Astrocyte of the spinal cord (primary cell): ENCODE data around the gene RANBP10.

ENCODE experiments used
- DNase-seq: peaks from one replicate; pipeline ENCODE4 v3.0.0; 2011; ENCODE audit warnings: low read depth, low spot score
- H3K4me3 ChIP-seq: 2 replicates; pipeline ENCODE4 v1.5.1; 2011; ENCODE audit warnings: low read depth, mild to moderate bottlenecking, low read length, moderate library complexity
- in situ Hi-C: cut with HindIII; loops from 2 replicates; pipeline ENCODE4 v1.10.0; 2017; ENCODE audit warnings: low sequenced_read_pairs
- TF ChIP-seq, protein P1 (sequence below): IDR thresholded peaks from 2 replicates; pipeline ENCODE4 v1.5.1; 2012; ENCODE audit warnings: low read depth, mild to moderate bottlenecking, low read length, inconsistent platforms

Gene RANBP10

DNA sequence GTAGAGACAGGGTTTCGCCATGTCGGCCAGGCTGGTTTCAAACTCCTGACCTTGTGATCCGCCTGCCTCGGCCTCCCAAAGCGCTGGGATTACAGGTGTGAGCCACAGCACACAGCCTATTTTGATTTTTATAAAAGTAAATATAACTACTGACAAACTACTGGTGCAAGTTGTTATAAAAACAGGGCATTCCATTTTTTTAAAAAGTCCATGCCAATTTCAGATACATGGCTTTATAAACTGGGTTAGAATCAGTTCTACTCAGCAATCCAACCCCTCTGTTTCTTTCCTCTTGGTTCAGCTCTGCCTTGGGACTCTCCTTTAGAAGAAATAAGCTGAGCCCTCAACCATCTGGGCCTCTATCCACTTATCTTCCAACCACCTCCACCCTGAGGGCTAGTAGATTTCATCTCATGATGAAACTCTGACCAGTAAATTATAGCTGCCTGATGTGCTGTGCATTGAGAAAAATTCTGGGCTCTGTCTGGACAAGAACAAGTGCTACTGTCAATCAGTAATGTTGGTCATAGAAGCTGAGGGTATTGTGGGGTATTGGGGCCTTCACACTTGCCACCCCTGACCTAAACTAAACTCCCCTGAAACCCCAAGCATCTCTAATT, 10.2 kb downstream of the RANBP10 start:
- no peak for DNase-seq
- in situ Hi-C loops: no loop called here
- TF ChIP-seq, protein P1, sequence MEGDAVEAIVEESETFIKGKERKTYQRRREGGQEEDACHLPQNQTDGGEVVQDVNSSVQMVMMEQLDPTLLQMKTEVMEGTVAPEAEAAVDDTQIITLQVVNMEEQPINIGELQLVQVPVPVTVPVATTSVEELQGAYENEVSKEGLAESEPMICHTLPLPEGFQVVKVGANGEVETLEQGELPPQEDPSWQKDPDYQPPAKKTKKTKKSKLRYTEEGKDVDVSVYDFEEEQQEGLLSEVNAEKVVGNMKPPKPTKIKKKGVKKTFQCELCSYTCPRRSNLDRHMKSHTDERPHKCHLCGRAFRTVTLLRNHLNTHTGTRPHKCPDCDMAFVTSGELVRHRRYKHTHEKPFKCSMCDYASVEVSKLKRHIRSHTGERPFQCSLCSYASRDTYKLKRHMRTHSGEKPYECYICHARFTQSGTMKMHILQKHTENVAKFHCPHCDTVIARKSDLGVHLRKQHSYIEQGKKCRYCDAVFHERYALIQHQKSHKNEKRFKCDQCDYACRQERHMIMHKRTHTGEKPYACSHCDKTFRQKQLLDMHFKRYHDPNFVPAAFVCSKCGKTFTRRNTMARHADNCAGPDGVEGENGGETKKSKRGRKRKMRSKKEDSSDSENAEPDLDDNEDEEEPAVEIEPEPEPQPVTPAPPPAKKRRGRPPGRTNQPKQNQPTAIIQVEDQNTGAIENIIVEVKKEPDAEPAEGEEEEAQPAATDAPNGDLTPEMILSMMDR: no peak
- H3K4me3 ChIP-seq: no peak overlapping the region

DNA sequence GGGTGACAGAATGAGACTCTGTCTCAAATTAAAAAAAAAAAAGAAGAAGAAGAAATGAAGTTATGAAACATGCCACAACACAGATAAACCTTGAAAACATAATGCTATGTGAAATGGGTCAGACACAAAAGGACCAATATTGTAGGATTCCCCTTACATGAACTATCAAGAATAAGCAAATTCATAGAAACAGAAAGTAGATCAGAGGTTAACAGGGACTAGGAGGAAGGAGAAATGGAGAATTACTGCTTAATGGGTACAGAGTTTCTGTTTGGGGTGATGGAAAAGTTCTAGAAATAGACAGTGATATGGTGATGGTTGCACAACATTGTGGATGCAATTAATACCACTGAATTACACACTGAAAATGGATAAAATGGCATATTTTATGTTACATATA, 16.3 kb downstream of the RANBP10 start:
- DNase-seq: no peak
- in situ Hi-C loops: no loop called here
- H3K4me3 ChIP-seq: no peak overlapping the region
- TF ChIP-seq, protein P1: no peak

DNA sequence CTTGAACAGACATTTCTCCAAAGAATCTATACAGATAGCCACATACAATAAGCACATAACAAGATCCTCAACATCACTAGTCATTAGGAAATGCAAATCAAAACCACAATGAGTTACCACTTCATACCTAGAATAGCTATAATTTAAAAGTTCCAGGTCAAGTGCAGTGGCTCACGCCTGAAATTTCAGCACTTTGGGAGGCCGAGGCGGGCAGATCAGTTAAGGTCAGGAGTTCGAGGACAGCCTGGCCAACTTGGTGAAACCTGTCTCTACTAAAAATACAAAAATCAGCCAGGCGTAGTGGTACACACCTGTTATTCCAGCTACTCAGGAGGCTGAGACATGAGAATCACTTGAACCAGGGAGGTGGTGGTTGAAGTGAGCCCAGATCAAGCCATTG, 19.9 kb downstream of the RANBP10 start:
- TF ChIP-seq, protein P1: no peak
- in situ Hi-C loops: no loop called here
- H3K4me3 ChIP-seq: no peak overlapping the region
- DNase-seq: no peak

DNA sequence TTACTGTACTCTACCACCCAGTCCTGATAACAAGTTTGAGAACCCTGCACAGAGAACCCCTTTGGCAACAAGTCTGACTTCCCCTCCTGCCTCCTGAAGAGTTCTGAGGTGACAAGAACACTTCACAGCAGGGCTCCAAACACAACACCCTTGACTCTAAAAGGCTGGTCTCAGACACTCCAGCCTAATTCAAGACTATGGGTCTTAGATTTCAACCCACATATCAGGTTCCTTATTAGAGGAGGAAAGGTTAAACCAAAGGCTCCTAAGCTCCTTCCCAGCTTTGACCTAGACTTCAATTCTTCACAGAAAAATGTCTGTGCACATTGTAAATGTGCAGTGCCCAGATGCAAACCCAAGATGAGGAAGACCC, 23.0 kb downstream of the RANBP10 start:
- in situ Hi-C loops: no loop called here
- TF ChIP-seq, protein P1: no peak
- no peak overlapping the region for H3K4me3 ChIP-seq
- DNase-seq: no peak

DNA sequence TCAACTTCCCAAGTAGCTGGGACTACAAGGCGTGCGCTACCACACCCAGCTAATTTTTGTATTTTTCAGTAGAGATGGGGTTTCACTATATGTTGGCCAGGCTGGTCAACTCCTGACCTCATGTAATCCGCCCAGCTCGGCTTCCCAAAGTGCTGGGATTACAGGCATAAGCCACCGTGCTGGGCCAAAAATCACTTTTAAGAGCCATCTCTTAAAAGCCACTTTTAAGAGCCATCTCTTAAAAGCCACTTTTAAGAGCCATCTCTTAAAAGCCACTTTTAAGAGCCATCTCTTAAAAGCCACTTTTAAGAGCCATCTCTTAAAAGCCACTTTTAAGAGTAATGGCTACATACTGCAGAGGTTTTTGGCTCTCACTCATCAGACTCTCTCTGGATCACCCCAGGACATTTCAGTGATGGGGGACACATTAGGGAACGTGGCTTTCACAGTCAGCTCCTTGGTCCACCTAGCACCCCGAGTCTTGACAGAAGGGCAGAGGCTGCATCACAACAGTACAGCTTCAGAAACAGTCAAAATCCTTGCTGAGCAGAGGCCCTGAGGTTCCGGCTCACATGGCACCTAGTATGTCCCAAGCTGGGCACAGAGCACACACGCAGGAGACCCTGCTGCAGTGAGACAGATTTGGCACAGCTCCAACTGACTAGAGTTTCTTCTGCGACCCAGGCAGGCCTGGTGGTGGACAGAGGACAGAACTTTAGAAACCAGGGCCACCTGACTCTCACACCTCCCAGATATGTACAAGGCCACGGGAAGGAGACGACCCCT, 23.6 kb downstream of the RANBP10 start:
- DNase-seq: no peak
- in situ Hi-C loops: no loop called here
- H3K4me3 ChIP-seq: no peak overlapping the region
- TF ChIP-seq, protein P1: no peak

DNA sequence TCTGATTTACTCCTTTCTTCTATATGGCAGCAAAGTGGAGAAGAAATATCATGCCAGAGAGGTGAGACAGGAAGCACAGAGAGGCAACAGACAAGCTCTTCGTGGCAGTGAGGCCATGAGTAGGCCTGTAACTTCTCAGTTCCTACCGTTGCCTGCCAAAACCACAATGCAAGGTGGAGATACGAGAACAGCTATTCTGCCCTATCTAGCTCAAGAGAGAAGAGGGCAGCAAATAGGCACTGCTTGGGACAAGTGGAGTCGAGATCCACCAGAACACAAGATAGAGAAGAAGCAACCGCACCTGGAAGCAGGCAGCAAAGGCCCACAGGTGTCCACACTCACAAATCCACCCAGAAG, 24.8 kb downstream of the RANBP10 start:
- no peak for DNase-seq
- TF ChIP-seq, protein P1: no peak
- in situ Hi-C loops: no loop called here

More for the DNA sequence above, 24.8 kb downstream of the RANBP10 start:
- H3K4me3 ChIP-seq: no peak overlapping the region
